Activated CD4-positive, alpha-beta T cell treated with anti-CD3 and anti-CD28 coated beads for 36 hours (primary cell): ENCODE measurements around the gene ADAM15. TPM values are rescaled to one million over a fixed set of nuclear protein-coding genes. Genes with fewer than 3 reads are reported as not detected.

Experiments used
- ATAC-seq: fragments of 200-7000 bp; cut with Tn5 transposase; one replicate; pipeline ENCODE4 v1.10.0; 2021; ENCODE audit warnings: mild to moderate bottlenecking, moderate library complexity
- CTCF ChIA-PET: fragments of 350-600 bp; sonication (Branson Sonifier 250); formaldehyde crosslinking; loops from one replicate; lab custom pipeline; 2021; ENCODE audit warnings: antibody characterized with exemption; lab: Charles Lee
- POLR2A ChIA-PET: fragments of 350-600 bp; sonication (Branson Sonifier 250); formaldehyde crosslinking; loops from one replicate; lab custom pipeline; 2021; ENCODE audit warnings: antibody characterized with exemption, inconsistent platforms; lab: Charles Lee
- DNase-seq: peaks from one replicate; pipeline ENCODE4 v3.0.0-alpha.2; 2020
- H3K27ac Mint-ChIP-seq: one replicate; pipeline ENCODE4 v1.8.0; 2021; ENCODE audit warnings: mixed read lengths
- H3K27me3 Mint-ChIP-seq: one replicate; pipeline ENCODE4 v1.8.0; 2021; ENCODE audit warnings: mixed read lengths
- H3K36me3 Mint-ChIP-seq: one replicate; pipeline ENCODE4 v1.8.0; 2021; ENCODE audit warnings: low read depth, mixed read lengths
- H3K4me1 Mint-ChIP-seq: one replicate; pipeline ENCODE4 v1.8.0; 2021; ENCODE audit warnings: mixed read lengths
- H3K4me3 Mint-ChIP-seq: one replicate; pipeline ENCODE4 v1.8.0; 2021; ENCODE audit warnings: mild to moderate bottlenecking, moderate library complexity, mixed read lengths
- H3K9me3 Mint-ChIP-seq: one replicate; pipeline ENCODE4 v1.8.0; 2021; ENCODE audit warnings: low read depth, mixed read lengths
- intact Hi-C, 2 experiments: fragments of 100-400 bp; cut with DNase I in 1 of 2; cut with micrococcal nuclease in 1 of 2; formaldehyde crosslinking; loops; one replicate each; pipeline versions ENCODE4 v1.14.2 to v1.15.1; 2022 to 2024; cut with DNase I, micrococcal nuclease
- total RNA-seq, 2 experiments: library from RNA; stranded (reverse); gene quantifications; one replicate each; pipeline ENCODE4 v1.2.3, GENCODE V29; 2021

Gene ADAM15, protein sequence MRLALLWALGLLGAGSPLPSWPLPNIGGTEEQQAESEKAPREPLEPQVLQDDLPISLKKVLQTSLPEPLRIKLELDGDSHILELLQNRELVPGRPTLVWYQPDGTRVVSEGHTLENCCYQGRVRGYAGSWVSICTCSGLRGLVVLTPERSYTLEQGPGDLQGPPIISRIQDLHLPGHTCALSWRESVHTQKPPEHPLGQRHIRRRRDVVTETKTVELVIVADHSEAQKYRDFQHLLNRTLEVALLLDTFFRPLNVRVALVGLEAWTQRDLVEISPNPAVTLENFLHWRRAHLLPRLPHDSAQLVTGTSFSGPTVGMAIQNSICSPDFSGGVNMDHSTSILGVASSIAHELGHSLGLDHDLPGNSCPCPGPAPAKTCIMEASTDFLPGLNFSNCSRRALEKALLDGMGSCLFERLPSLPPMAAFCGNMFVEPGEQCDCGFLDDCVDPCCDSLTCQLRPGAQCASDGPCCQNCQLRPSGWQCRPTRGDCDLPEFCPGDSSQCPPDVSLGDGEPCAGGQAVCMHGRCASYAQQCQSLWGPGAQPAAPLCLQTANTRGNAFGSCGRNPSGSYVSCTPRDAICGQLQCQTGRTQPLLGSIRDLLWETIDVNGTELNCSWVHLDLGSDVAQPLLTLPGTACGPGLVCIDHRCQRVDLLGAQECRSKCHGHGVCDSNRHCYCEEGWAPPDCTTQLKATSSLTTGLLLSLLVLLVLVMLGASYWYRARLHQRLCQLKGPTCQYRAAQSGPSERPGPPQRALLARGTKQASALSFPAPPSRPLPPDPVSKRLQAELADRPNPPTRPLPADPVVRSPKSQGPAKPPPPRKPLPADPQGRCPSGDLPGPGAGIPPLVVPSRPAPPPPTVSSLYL
- 10 to 100 TPM; 42.4 to 48.8 TPM for total RNA-seq

DNA sequence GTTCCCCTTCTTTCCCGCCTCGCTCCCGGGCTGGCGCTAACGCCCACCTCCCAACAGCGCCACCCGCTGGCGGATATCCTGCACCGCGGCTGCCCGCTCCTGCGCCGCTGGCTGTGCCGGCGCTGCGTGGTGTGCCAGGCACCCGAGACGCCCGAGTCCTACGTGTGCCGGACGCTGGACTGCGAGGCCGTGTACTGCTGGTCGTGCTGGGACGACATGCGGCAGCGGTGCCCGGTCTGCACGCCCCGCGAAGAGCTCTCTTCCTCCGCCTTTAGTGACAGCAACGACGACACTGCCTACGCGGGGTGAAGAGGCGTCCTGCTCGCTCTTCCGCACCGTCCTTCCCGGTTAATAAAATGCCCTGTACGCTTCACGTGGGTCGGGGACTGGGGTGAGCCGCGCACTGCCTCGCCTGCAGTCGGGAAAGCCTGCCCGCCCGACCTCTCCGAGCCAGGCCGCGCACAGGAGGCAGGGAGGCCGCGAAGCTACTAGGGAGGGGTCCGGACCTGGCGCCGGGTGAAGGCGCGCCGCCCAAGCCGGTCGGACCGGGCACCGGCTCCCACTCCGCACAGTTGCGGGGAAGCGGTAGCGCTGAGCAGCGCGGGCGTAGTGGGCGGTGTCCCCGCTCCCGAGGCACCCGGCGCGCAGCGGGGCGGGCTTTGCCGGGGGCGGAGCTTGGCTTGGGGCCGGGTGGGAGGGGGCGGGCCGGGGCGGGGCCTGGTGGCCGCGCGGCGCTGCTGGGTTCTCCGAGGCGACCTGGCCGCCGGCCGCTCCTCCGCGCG, at the start of gene ADAM15:
ADAM15 (plus strand) TSS at position 757 of the 782 bp plus-strand sequence. CDS start 71 bp downstream, outside the sequence.
- H3K36me3 Mint-ChIP-seq, result peaks cover 6% of the 10 kb centered on the region
- ChIA-PET CTCF (interaction anchor here (0.6 to 3.1 kb wide), 25 partner anchors 8 to 514 kb away, joined by 3 to 26 read pairs (median 4); partner anchors contain the start of genes EFNA3, EFNA4, KRTCAP2 and TRIM46), POLR2A (interaction anchor here (0.6 to 1.3 kb wide), 4 partner anchors 34 to 1117 kb away, joined by 3 to 5 read pairs (median 4); partner anchors contain the start of gene PMVK)
- DNase-seq (peak; percentile 90), ATAC-seq (peak; percentile 78)
- H3K4me1 Mint-ChIP-seq, result peaks cover 20% of the 10 kb centered on the region
- intact Hi-C loops, result loop anchor here (1.0 to 5.0 kb wide), 14 partner anchors 11 to 177 kb away; partner anchors contain the start of genes FLAD1 (in 2 of the 2), CKS1B (in 1 of the 2), EFNA4 (in 1 of the 2) and KRTCAP2 (in 1 of the 2)
- peak within 1 kb of the TSS; percentile 74 for H3K4me3 Mint-ChIP-seq
- peak within 1 kb of the TSS; percentile 80 for H3K27ac Mint-ChIP-seq
- no peaks in the 10 kb centered on the region for H3K9me3 Mint-ChIP-seq
- no peaks in the 10 kb centered on the region for H3K27me3 Mint-ChIP-seq

DNA sequence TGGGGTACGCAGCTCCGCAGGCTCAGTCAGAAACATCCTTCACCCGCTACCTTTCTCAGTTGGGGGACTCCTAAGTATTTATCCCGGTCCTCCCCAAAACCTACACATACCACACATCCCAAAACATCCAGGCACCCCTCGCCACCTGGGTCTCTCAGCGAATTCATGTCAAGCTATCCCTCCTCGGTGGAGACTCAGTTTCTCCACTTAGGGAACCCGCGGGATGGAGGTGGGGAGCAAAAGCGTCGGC, 49.8 kb upstream of the ADAM15 start:
- H3K27me3 Mint-ChIP-seq, result no peaks in the 10 kb centered on the region
- H3K4me1 Mint-ChIP-seq, result peaks cover 49% of the 10 kb centered on the region
- H3K36me3 Mint-ChIP-seq, result peaks cover 9% of the 10 kb centered on the region
- intact Hi-C loops, result loop anchor here (1.0 to 10.0 kb wide), 12 partner anchors 50 to 1503 kb away; partner anchors contain the start of genes ADAM15 (in 2 of the 2), ASH1L (in 1 of the 2), ATP8B2 (in 1 of the 2) and KRTCAP2 (in 1 of the 2)
- POLR2A ChIA-PET, result interaction anchor here (0.7 to 0.9 kb wide), 3 partner anchors 83 to 1105 kb away, joined by 3 read pairs; partner anchors contain the start of gene SLC50A1
- no peaks in the 10 kb centered on the region for H3K9me3 Mint-ChIP-seq
- ATAC-seq (no peak), DNase-seq (no peak)
- peak overlapping the region; percentile 79 for H3K27ac Mint-ChIP-seq
- CTCF ChIA-PET, result interaction anchor here (2.8 to 8.0 kb wide), 2 partner anchors 14 to 41 kb away, joined by 15 to 86 read pairs; no protein-coding TSS in a partner anchor
- peak overlapping the region; percentile 96 for H3K4me3 Mint-ChIP-seq

DNA sequence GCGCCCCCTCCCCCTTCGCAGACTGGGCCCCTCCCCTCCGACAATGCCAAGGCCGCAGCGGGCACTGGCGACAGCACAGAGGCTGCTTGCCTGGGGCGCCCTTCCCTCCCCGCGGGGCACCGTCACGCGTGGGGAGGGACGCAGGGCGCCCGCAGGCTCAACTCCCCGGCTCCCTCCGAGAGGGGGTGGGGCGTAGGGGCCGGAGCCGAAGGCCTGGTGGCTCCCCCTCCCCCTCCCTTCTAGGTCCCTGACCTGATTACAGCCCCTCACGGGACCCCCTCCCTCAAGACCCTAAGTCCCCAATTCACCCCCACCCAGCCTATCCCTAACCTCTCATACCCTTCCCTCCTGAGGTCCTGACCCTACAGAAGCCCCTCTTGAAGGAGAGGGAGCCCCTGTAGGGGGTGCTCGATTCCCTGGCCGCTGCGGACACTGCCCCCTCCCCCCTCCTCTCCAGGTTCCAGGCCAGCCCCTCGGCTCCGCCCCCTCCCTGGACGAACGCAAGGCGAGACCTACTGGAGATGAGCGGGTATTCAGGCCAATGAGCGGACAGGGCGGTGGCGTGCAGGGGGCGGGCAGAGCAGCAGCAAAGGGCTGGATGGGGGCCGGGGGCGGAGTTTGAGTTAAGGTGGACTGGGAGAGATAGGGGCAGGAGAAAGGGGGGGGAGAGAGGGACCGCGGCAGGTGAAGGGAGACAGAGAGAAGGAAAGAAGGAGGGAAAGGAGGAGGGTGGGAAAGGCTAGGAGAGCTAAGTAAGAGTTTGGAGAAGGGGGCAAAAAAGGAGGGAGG, 49.2 kb upstream of the ADAM15 start:
- Mint-ChIP-seq H3K36me3 (peaks cover 9% of the 10 kb centered on the region), H3K27me3 (no peaks in the 10 kb centered on the region), H3K4me1 (peaks cover 54% of the 10 kb centered on the region), H3K4me3 (peak overlapping the region; percentile 96), H3K9me3 (no peaks in the 10 kb centered on the region), H3K27ac (peak overlapping the region; percentile 94)
- intact Hi-C loops, result loop anchor here (1.0 to 10.0 kb wide), 19 partner anchors 15 to 1503 kb away; partner anchors contain the start of genes ADAM15 (in 2 of the 2), ADAR (in 1 of the 2), ASH1L (in 1 of the 2) and ATP8B2 (in 1 of the 2)
- ChIA-PET CTCF (interaction anchor here (8.0 kb wide), 1 partner anchor 13 kb away, joined by 86 read pairs; no protein-coding TSS in a partner anchor), POLR2A (interaction anchor here (0.6 to 0.9 kb wide), 3 partner anchors 45 to 134 kb away, joined by 3 read pairs; partner anchors contain the start of gene SLC50A1)
- ATAC-seq, result peak; percentile 67
- peak; percentile 100 for DNase-seq

DNA sequence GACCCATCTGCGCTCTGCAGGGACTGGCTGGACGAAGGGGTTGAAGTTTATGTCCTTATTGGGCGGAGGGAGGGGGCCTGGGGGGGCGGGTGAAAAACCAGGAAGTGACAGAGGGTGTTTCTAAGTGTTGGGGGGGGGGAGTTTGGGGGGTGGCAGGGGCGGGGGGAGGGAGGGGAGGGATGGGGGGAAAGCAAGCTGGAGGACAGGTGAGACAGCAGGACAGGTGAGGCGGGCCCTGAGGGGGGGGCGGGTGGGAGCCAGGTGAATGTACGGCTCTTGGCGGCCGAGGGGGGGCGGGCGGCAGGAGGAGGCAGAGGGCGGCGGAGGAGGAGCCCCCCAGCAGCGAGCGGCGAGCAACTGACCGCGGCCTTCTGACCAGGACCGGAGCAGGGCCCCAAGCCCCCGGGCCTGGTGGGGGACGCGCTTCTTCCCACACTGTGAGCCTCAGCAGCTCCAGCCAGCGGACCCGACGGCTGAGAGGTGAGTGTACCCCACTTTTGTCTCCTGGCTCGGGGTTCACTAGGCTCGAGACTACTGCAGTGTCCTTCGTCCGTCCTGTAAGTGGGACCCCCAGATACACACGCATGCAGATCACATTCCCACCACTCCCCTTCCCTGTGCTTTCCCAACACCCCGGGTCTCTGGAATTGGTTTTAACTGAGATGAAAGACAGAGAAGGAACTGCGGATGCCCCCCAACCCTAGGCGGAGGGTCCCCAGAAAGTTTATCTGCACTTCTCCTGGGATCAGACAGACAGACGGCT, 48.5 kb upstream of the ADAM15 start, which contains the start of gene ZBTB7B:
ZBTB7B (plus strand) TSS at position 339 of the 763 bp plus-strand sequence. CDS start 11,859 bp downstream, outside the sequence.
- intact Hi-C loops, result loop anchor here (1.0 to 10.0 kb wide), 13 partner anchors 15 to 1502 kb away; partner anchors contain the start of genes ADAM15 (in 1 of the 2), ADAR (in 1 of the 2), ASH1L (in 1 of the 2) and CKS1B (in 1 of the 2)
- Mint-ChIP-seq H3K27me3 (no peaks in the 10 kb centered on the region), H3K4me3 (peak within 1 kb of the TSS; percentile 96), H3K36me3 (peaks cover 9% of the 10 kb centered on the region), H3K27ac (peak within 1 kb of the TSS; percentile 96), H3K4me1 (peaks cover 55% of the 10 kb centered on the region), H3K9me3 (no peaks in the 10 kb centered on the region)
- CTCF ChIA-PET, result interaction anchor here (1.5 to 8.0 kb wide), 2 partner anchors 12 to 49 kb away, joined by 3 to 86 read pairs; partner anchors contain the start of gene ADAM15
- POLR2A ChIA-PET, result interaction anchor here (0.6 to 1.3 kb wide), 2 partner anchors 28 to 46 kb away, joined by 3 read pairs; partner anchors contain the start of gene CKS1B
- DNase-seq (peak; percentile 42), ATAC-seq (no peak)

DNA sequence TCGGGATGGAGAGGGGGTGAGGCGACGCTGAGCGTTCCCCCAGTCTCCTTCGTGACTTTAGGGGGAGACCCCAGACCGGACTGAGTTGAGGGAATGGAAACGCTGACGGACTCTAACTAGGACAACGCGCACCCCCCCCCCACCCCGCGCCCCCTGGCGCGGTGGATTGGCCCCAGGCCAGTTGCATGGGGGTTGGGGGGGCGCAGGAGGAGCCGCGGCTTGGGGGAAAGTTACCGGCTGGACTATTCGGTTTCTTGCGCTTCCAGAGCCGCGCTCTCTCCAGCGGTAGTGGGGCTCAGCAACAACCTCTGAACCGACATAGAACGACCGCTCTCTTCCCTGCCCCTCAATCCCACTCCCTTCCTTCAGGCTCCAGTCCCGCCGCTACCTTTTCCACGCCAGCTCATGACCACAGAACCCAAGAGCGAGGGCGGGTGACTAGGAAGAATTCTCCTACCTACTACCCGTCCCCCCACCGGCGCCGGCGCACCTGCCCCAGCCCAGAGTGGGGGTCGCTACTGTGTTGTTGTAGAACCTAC, 47.8 kb upstream of the ADAM15 start:
- peak; percentile 58 for DNase-seq
- Mint-ChIP-seq H3K27me3 (no peaks in the 10 kb centered on the region), H3K27ac (peak overlapping the region; percentile 96), H3K4me3 (peak overlapping the region; percentile 96), H3K4me1 (peaks cover 52% of the 10 kb centered on the region), H3K36me3 (peaks cover 9% of the 10 kb centered on the region), H3K9me3 (no peaks in the 10 kb centered on the region)
- ChIA-PET POLR2A (interaction anchor here (1.3 kb wide), 1 partner anchor 29 kb away, joined by 3 read pairs; the partner anchor contains the start of gene CKS1B), CTCF (interaction anchor here (0.6 to 8.0 kb wide), 4 partner anchors 12 to 190 kb away, joined by 3 to 86 read pairs (median 3); partner anchors contain the start of gene ADAM15)
- intact Hi-C loops, result loop anchor here (2.0 to 10.0 kb wide), 7 partner anchors 49 to 1502 kb away; partner anchors contain the start of genes ADAM15 (in 1 of the 2), ADAR (in 1 of the 2), ASH1L (in 1 of the 2) and KRTCAP2 (in 1 of the 2)
- no peak for ATAC-seq

DNA sequence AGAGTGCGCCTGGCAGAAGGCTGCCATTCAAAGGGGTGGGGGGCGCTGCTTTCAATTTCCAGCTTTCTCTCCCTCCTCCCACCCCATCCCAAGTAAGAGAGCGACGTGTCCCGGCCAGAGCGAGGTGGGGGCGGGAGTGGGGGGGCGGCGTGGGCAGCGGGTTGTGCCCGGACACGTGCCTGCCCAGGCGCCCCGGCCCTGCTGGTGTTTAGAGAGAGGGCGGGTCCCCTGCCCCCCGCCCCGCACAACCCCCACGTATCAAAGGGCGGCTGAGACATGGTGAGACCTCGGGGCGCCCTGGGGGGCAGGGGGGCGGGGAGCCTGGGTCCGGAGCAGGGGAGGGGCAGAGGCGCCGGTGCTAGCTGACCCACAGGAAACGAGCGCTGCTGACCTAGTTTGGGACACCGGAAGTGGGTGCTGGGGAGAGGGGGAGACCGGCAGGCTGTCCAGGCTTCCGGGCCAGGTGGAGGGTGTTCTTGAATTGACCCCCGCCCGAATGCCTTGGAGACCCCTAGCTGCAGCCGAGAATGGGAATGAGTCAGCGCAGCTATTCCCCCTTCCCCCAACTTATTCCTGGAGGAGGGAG, 47.3 kb upstream of the ADAM15 start:
- peak; percentile 53 for DNase-seq

DNA sequence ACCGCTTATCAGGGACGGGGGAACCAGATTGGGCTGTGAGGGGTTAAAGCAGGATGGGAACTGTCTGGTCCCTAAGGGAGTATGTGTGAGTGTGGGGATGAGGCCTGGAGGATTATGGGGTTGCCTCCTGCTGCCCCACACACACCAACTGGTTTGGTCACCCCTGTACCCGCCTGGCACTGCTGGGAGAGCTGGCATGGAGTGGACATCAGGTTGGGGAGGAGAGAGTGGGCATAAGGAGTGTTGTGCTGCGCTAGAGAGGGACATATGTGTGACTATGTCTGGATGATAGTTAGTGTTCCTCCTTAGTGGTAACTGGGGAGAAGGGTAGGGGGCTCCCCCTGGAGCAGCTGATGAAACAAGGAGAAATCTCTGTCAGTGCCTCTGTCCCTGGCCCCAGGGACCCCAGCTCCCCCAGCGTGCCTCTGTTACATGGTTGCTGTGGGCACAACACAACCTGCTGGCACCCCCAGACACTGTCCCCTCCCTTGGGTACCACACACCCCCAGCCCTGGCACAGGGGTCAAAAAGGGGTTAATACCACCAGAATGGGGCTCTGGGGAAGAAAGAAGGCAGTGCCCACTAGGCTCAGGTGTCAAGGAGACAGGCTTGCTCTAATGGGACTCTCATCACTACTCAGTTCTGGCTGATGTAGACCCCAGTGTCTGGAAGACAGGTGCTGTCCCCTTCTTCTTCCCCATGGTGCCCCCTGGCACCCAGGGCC, 46.6 kb upstream of the ADAM15 start:
- DNase-seq, result peak; percentile 66
- CTCF ChIA-PET, result interaction anchor here (0.6 to 8.0 kb wide), 3 partner anchors 10 to 189 kb away, joined by 3 to 86 read pairs (median 3); no protein-coding TSS in a partner anchor
- Mint-ChIP-seq H3K27me3 (no peaks in the 10 kb centered on the region), H3K4me3 (peak overlapping the region; percentile 96), H3K36me3 (peaks cover 18% of the 10 kb centered on the region), H3K9me3 (no peaks in the 10 kb centered on the region), H3K4me1 (peaks cover 46% of the 10 kb centered on the region), H3K27ac (peak overlapping the region; percentile 95)
- POLR2A ChIA-PET, result interaction anchor here (1.1 to 1.3 kb wide), 2 partner anchors 11 to 30 kb away, joined by 3 read pairs; partner anchors contain the start of gene CKS1B
- no peak for ATAC-seq
- intact Hi-C loops, result loop anchor here (5.0 to 10.0 kb wide), 6 partner anchors 48 to 1500 kb away; partner anchors contain the start of genes ADAM15 (in 1 of the 2), ASH1L (in 1 of the 2), KRTCAP2 (in 1 of the 2) and MEF2D (in 1 of the 2)

More for the DNA sequence above, 47.3 kb upstream of the ADAM15 start:
- intact Hi-C loops, result loop anchor here (2.0 to 10.0 kb wide), 7 partner anchors 48 to 1501 kb away; partner anchors contain the start of genes ADAM15 (in 1 of the 2), ADAR (in 1 of the 2), ASH1L (in 1 of the 2) and KRTCAP2 (in 1 of the 2)
- Mint-ChIP-seq H3K27ac (peak overlapping the region; percentile 96), H3K27me3 (no peaks in the 10 kb centered on the region), H3K36me3 (peaks cover 13% of the 10 kb centered on the region), H3K4me1 (peaks cover 51% of the 10 kb centered on the region), H3K4me3 (peak overlapping the region; percentile 96), H3K9me3 (no peaks in the 10 kb centered on the region)
- no peak for ATAC-seq
- POLR2A ChIA-PET, result interaction anchor here (1.1 to 1.3 kb wide), 2 partner anchors 11 to 29 kb away, joined by 3 read pairs; partner anchors contain the start of gene CKS1B
- CTCF ChIA-PET, result interaction anchor here (0.6 to 8.0 kb wide), 5 partner anchors 11 to 189 kb away, joined by 3 to 86 read pairs (median 3); partner anchors contain the start of gene ADAM15
